ENCODE data around the gene RNF44. TPM values are rescaled to one million over a fixed set of nuclear protein-coding genes. Genes with fewer than 3 reads are reported as not detected.
A peak's percentile ranks its signal among the peaks of the same experiment; 100 is the strongest.

RNF44 gene
- polyA plus RNA-seq, 2 donors: 12.9 to 24.0 TPM

DNA sequence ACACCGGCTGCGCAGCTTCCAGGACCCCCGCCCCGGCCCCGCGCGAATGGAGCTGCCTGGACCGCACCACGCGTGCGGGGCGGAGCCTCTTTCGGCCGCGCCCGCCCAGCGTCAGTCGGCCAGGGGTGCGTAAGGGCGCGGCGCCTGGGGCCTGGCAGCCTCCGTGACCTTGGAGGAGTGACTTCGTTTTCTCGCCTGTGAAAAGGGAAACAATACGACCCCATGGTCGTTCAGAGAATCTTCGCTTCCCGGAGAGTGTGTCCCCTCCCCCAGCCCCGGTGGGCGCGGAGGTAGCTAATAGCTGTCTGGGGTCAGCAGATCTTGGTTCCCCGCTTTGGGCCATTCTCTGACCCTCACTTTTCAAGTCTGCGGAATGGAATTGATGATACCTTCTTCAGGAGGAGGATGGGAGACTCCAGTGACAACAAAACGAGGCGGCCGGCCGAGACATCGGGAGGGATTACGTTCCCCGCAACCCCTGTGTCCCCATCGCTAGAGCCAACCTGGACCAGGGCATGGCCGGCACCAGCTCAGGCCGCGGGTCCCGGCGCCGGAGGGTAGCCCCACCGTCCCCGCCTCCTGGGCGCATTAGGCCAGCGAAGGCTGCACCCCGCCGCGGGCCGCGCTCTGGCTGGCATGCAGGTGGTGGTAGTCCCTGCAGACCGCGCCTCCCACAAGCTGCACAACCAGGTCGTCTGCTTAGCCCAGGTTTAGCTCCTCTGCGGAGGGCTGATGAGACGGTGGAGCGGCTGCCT, 6.4 kb upstream of the RNF44 start:
- peaks cover 0 to 25% of the 10 kb centered on the region in 2 donors for H3K4me1 ChIP-seq (ENCODE audit: control insufficient read depth in 2 of 2, insufficient read depth in 2 of 2, low read length in 1 of 2)

DNA sequence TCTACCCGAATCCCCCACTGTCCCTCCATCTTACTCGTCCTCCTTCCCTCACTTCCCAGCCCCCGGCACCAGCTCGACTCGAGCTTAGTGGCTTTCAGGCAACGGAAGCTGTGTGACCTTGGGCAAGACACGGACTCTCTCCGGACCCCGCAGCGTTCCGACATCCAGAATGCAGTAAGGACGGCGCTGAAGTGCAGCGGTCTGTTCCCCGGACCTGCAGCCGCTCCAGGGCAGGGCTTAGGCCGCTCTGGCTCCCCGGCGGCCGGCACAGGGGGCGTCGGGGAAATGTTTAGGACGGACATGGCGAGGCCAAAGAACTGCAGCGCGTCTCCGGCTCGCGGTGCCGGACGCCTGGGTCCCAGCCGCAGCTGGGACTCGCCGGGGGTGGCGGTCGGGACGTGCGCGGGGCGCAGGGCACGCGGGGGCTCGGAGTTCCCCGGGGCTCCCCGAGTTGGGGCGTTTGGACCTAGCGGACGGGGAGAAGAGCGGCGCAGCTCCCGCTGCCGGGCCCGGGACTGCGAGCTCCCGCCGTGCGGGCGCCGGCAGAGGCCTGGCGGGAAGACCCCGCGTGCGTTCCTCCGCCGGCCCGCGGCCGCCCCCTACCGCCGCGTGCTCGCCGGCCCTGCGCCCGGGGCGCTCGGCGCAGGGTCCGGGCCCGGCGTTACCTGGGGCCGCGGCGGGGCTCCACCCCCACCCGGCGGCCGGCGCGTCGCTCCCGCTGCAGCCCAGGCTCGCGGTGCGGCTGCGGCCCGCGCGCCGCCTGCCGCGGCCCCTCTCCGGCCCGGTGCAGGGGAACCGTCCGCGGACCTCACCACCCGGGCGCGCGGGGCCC, 5.6 kb upstream of the RNF44 start:
- 1 to 2% methylated on average over 60 to 110 of the region's 110 CpGs for WGBS, 2 donors
- Histone ChIP-seq H3K36me3 (ENCODE audit: control insufficient read depth in 2 of 2, insufficient read depth in 2 of 2, low read length in 1 of 2) (no peaks in the 10 kb centered on the region), H3K9me3 (ENCODE audit: control insufficient read depth in 2 of 2, insufficient read depth in 1 of 2, low read depth in 1 of 2, low read length in 1 of 2) (no peaks in the 10 kb centered on the region), H3K27ac (ENCODE audit: low read depth in 2 of 2, low read length in 1 of 2) (peak overlapping the region; percentile 96 to 98), H3K27me3 (ENCODE audit: control insufficient read depth in 1 of 2, insufficient read depth in 2 of 2, low read length in 2 of 2) (no peaks in the 10 kb centered on the region), H3K4me3 (ENCODE audit: low read depth in 1 of 2, low read length in 2 of 2) (peak overlapping the region; percentile 66 to 82), H3K4me1 (ENCODE audit: control insufficient read depth in 2 of 2, insufficient read depth in 2 of 2, low read length in 1 of 2) (peaks cover 0 to 25% of the 10 kb centered on the region in 2 donors)

More for the DNA sequence above, 6.4 kb upstream of the RNF44 start:
- peak overlapping the region; percentile 66 to 82 for H3K4me3 ChIP-seq (ENCODE audit: low read depth in 1 of 2, low read length in 2 of 2)
- H3K27ac ChIP-seq (ENCODE audit: low read depth in 2 of 2, low read length in 1 of 2): peak overlapping the region; percentile 96 to 98
- no peaks in the 10 kb centered on the region for H3K36me3 ChIP-seq (ENCODE audit: control insufficient read depth in 2 of 2, insufficient read depth in 2 of 2, low read length in 1 of 2)
- WGBS, 2 donors: 1% methylated on average over 61 to 63 of the region's 63 CpGs
- no peaks in the 10 kb centered on the region for H3K9me3 ChIP-seq (ENCODE audit: control insufficient read depth in 2 of 2, insufficient read depth in 1 of 2, low read depth in 1 of 2, low read length in 1 of 2)
- H3K27me3 ChIP-seq (ENCODE audit: control insufficient read depth in 1 of 2, insufficient read depth in 2 of 2, low read length in 2 of 2): no peaks in the 10 kb centered on the region

DNA sequence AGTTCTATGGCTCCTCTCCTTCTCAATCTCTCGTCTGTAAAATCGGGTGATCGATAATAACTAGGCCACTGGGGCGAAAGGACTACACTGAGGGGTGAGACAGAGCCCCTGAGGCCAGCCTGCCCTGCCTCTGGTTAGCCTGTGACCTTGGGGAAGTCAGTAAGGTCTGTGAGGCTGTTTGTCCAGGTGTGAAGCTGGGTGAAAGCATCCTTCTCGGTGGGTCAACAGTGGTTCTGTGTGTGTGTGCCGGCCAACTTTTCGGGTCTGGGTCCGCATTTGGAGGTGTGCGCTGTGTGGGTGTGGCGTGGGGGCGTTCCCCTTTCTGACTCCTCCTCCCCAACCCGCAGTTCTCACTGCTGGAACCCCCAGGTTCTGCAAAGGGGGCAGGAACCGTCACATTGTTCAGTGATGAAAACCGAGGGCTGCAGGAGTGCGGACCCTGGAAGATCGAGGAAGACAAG, 5.0 kb upstream of the RNF44 start:
- Histone ChIP-seq H3K4me3 (ENCODE audit: low read depth in 1 of 2, low read length in 2 of 2) (peak overlapping the region; percentile 66 to 82), H3K9me3 (ENCODE audit: control insufficient read depth in 2 of 2, insufficient read depth in 1 of 2, low read depth in 1 of 2, low read length in 1 of 2) (no peaks in the 10 kb centered on the region), H3K4me1 (ENCODE audit: control insufficient read depth in 2 of 2, insufficient read depth in 2 of 2, low read length in 1 of 2) (peaks cover 0 to 25% of the 10 kb centered on the region in 2 donors), H3K36me3 (ENCODE audit: control insufficient read depth in 2 of 2, insufficient read depth in 2 of 2, low read length in 1 of 2) (no peaks in the 10 kb centered on the region), H3K27ac (ENCODE audit: low read depth in 2 of 2, low read length in 1 of 2) (peak overlapping the region; percentile 96 to 98), H3K27me3 (ENCODE audit: control insufficient read depth in 1 of 2, insufficient read depth in 2 of 2, low read length in 2 of 2) (no peaks in the 10 kb centered on the region)
- 37 to 50% methylated on average over 16 of the region's 16 CpGs for WGBS, 2 donors

DNA sequence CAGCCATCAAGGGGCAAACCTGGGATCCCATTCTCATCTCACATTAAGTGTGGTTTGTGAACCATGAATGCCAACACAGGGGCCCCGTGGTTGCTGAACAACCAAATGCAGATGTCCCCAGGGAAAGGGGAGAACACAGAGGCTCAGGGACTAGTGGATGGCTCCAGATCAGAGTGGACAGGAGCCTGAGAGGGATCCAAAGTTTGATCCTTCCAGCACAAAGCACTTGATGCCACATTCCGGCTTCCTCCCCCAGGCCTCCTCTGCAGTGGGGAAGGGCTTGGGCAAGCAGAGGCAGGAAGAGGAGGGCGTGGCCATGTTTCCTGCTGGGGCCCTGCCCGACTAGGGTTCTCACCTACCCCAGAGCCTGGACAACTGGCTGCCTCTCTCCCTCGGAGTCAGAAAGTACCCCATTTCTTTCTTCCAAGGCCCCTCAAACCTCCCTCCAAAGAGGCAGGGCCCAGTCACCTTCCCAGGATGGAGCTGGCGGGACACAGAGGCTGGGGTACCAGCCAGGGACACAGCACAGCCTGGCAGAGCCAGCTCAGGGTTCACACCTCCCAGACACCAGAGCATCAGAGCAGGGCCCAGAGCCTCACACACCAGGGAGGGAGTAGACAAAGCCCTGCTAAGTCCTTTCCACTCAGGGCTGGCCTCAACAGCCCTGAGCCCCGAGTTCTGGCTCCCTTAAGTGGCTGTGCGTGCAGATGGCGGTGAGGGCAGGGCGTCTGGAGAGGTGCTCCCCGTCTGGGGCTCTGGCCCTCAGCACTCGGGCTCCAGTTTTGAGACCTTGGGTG, 4.3 kb upstream of the RNF44 start:
- H3K4me1 ChIP-seq (ENCODE audit: control insufficient read depth in 2 of 2, insufficient read depth in 2 of 2, low read length in 1 of 2): peaks cover 0 to 25% of the 10 kb centered on the region in 2 donors
- no peaks in the 10 kb centered on the region for H3K9me3 ChIP-seq (ENCODE audit: control insufficient read depth in 2 of 2, insufficient read depth in 1 of 2, low read depth in 1 of 2, low read length in 1 of 2)
- H3K36me3 ChIP-seq (ENCODE audit: control insufficient read depth in 2 of 2, insufficient read depth in 2 of 2, low read length in 1 of 2): no peaks in the 10 kb centered on the region
- no peaks in the 10 kb centered on the region for H3K27me3 ChIP-seq (ENCODE audit: control insufficient read depth in 1 of 2, insufficient read depth in 2 of 2, low read length in 2 of 2)
- H3K27ac ChIP-seq (ENCODE audit: low read depth in 2 of 2, low read length in 1 of 2): peak overlapping the region; percentile 96 to 98
- WGBS, 2 donors: 36 to 48% methylated on average over 11 to 12 of the region's 12 CpGs
- H3K4me3 ChIP-seq (ENCODE audit: low read depth in 1 of 2, low read length in 2 of 2): no peak overlapping the region

DNA sequence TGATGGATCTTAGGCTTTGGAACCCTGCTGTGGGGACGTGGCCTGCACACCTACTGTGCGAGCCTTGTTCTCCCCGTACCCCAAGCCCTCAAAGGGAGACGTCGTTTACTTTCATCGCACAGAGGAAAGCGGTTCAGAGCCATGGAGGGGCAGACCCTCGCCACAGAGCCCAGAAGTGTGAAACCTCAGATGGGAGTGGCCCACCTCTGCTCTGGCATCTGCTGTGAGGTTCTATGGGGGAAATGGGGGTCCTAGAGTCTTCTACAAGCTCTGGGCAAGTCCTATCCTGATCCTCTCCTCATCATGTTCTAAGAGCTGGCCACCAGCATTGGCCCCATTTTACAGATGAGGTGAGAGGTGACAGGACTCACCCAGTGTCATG, 3.7 kb upstream of the RNF44 start:
- WGBS, 2 donors: 78 to 85% methylated on average over 8 of the region's 8 CpGs
- Histone ChIP-seq H3K4me3 (ENCODE audit: low read depth in 1 of 2, low read length in 2 of 2) (no peak overlapping the region), H3K36me3 (ENCODE audit: control insufficient read depth in 2 of 2, insufficient read depth in 2 of 2, low read length in 1 of 2) (no peaks in the 10 kb centered on the region), H3K27me3 (ENCODE audit: control insufficient read depth in 1 of 2, insufficient read depth in 2 of 2, low read length in 2 of 2) (no peaks in the 10 kb centered on the region), H3K9me3 (ENCODE audit: control insufficient read depth in 2 of 2, insufficient read depth in 1 of 2, low read depth in 1 of 2, low read length in 1 of 2) (no peaks in the 10 kb centered on the region), H3K27ac (ENCODE audit: low read depth in 2 of 2, low read length in 1 of 2) (peak overlapping the region; percentile 96 to 98), H3K4me1 (ENCODE audit: control insufficient read depth in 2 of 2, insufficient read depth in 2 of 2, low read length in 1 of 2) (peaks cover 0 to 25% of the 10 kb centered on the region in 2 donors)

DNA sequence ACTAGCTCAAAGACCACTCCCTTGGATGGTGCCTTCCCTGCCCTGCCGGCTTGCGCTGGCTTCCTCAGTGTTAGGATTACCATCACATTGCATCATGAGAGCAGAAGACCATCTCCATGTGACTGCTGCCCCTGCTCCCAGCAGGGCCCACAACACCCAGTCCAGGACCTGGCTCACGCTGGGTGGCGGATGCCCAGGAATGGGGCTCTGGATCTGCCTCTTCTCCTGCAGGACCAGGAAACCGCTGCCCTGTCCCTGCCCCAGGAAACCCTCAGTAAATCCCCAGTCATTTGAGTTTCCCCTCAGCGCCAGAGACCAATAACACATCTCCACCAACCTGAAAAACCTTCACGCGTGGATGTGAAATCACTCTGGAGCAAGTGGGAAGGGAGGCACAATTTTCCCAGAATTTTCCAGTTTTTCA, 3.3 kb upstream of the RNF44 start:
- no peaks in the 10 kb centered on the region for H3K36me3 ChIP-seq (ENCODE audit: control insufficient read depth in 2 of 2, insufficient read depth in 2 of 2, low read length in 1 of 2)
- H3K27ac ChIP-seq (ENCODE audit: low read depth in 2 of 2, low read length in 1 of 2): no peak overlapping the region
- peaks cover 0 to 24% of the 10 kb centered on the region in 2 donors for H3K4me1 ChIP-seq (ENCODE audit: control insufficient read depth in 2 of 2, insufficient read depth in 2 of 2, low read length in 1 of 2)
- no peaks in the 10 kb centered on the region for H3K27me3 ChIP-seq (ENCODE audit: control insufficient read depth in 1 of 2, insufficient read depth in 2 of 2, low read length in 2 of 2)
- WGBS, 2 donors: 90% methylated on average over 8 of the region's 8 CpGs
- H3K4me3 ChIP-seq (ENCODE audit: low read depth in 1 of 2, low read length in 2 of 2): no peak overlapping the region
- H3K9me3 ChIP-seq (ENCODE audit: control insufficient read depth in 2 of 2, insufficient read depth in 1 of 2, low read depth in 1 of 2, low read length in 1 of 2): no peaks in the 10 kb centered on the region

DNA sequence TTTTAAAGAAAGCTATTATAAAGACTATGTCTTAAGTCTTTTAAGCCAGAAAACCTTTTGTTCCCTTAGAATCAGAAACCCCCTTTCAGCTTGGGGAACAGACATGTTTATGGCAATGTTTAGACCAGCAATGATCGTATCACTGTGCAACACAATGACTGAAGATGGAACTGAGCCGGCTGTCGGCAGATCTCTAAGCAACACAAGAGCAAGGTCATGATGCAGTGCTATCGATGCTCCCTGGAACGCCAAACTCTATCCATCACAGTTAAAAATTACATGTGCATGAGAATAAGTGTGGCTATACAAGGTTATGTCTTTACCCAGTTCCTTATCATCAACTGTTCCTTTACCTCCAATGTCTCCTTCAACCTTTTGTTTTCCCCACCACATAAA, 1.8 kb upstream of the RNF44 start:
- Histone ChIP-seq H3K27ac (ENCODE audit: low read depth in 2 of 2, low read length in 1 of 2) (peak overlapping the region in 1 of 2 donors; percentile 47), H3K4me1 (ENCODE audit: control insufficient read depth in 2 of 2, insufficient read depth in 2 of 2, low read length in 1 of 2) (peaks cover 3 to 36% of the 10 kb centered on the region in 2 donors), H3K9me3 (ENCODE audit: control insufficient read depth in 2 of 2, insufficient read depth in 1 of 2, low read depth in 1 of 2, low read length in 1 of 2) (no peaks in the 10 kb centered on the region), H3K27me3 (ENCODE audit: control insufficient read depth in 1 of 2, insufficient read depth in 2 of 2, low read length in 2 of 2) (no peaks in the 10 kb centered on the region), H3K4me3 (ENCODE audit: low read depth in 1 of 2, low read length in 2 of 2) (no peak overlapping the region), H3K36me3 (ENCODE audit: control insufficient read depth in 2 of 2, insufficient read depth in 2 of 2, low read length in 1 of 2) (peaks cover 0 to 3% of the 10 kb centered on the region in 2 donors)
- 34 to 41% methylated on average over 5 of the region's 5 CpGs for WGBS, 2 donors

DNA sequence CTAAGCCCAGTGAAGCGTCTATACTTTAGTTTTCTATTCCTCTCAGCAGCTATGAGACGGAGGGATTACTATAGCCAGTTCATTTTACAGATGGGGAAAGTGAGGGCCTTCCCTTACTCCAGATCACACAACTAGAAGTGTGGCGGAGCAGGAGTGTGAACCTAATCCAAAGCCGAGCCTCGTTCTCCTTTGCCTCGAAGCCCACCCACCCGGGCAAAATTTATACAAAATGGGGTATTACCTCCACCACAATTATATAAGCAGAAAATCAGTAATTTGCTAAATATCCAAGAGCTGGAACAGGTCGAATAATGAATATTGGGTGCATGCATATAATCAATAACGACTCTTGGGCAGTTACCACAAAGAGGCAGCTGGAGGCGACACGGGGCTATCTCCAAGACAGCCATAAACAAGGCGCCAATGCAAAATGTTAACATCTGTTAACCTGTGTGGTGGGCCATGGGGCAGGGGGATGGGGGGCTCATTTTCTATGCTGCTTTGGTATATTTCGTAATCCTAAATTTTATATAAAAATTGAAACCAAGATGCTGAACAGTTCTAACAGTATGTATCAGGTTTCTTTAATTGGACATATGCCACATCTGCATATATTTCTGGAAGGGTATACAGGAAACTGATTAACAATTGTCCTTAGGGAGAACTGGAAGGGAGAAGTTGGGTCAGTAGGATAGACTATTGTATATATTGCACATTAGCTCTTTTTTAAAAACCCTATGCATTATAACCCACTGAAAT, 1.2 kb upstream of the RNF44 start:
- H3K27me3 ChIP-seq (ENCODE audit: control insufficient read depth in 1 of 2, insufficient read depth in 2 of 2, low read length in 2 of 2): no peaks in the 10 kb centered on the region
- H3K4me1 ChIP-seq (ENCODE audit: control insufficient read depth in 2 of 2, insufficient read depth in 2 of 2, low read length in 1 of 2): peaks cover 5 to 41% of the 10 kb centered on the region in 2 donors
- no peaks in the 10 kb centered on the region for H3K9me3 ChIP-seq (ENCODE audit: control insufficient read depth in 2 of 2, insufficient read depth in 1 of 2, low read depth in 1 of 2, low read length in 1 of 2)
- WGBS, 2 donors: 21 to 24% methylated on average over 13 of the region's 13 CpGs
- peak overlapping the region; percentile 89 to 91 for H3K27ac ChIP-seq (ENCODE audit: low read depth in 2 of 2, low read length in 1 of 2)
- peaks cover 0 to 3% of the 10 kb centered on the region in 2 donors for H3K36me3 ChIP-seq (ENCODE audit: control insufficient read depth in 2 of 2, insufficient read depth in 2 of 2, low read length in 1 of 2)
- H3K4me3 ChIP-seq (ENCODE audit: low read depth in 1 of 2, low read length in 2 of 2): peak overlapping the region; percentile 6 to 27
